Stimulated activated CD4-positive, alpha-beta T cell treated with anti-CD3 and anti-CD28 coated beads, TNF-alpha, amount 100 ng/mL, for 4 hours (primary cell): ENCODE results near the gene CNTN1.

Source experiments
- DNase-seq, 3 experiments: peaks; one replicate each; pipeline ENCODE4 v3.0.0-alpha.2; 2020; ENCODE audit warnings: low read depth in 3 of 3

The CNTN1 gene

GRCh38 chr12:40691913-40692764 lies at the start of gene CNTN1:
CNTN1 (plus strand) TSS chr12:40692439.
- no peak for DNase-seq

DNA sequence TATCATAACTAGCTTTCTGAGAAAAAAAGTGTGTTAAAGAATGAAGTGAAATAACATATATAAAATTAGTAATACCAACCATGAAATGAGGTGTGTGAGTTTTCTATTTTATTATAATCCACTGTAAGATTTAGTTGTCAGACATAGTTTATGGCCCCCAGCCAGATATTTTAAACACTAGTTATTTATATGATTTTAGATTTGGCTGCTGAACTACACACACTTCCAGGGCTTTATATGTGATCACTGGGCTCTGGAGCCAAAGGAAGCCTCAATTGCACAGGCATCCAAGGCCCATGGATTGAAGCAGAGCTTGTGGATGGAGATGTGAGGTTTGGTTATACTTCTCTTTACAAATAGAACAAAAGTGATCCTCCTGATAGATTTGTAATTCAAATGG lies 48.7 kb upstream of the CNTN1 start:
- DNase-seq: no peak

- no peak for DNase-seq
Observed at GRCh38 chr12:40643976-40644375, 48.3 kb upstream of the CNTN1 start.

DNA sequence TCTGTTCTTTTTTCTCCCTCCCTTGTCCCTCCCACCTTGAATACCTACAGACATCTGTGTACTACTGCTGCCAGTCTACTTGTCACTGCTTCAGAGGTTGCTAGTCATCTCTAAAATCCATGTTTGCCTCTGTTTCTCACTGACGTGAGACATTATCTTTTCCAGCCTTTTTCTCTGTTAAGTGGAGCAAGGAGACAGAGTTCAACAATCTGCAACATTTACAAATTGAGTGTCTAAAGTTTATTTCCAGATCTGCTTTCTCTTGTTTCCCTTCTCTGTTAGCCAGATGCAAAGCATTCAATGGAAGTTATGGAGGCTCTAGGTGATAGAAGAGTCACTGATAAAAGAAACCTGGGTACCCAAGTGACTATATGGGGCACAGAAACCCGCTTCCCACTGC lies 47.5 kb upstream of the CNTN1 start:
- DNase-seq: no peak

DNA sequence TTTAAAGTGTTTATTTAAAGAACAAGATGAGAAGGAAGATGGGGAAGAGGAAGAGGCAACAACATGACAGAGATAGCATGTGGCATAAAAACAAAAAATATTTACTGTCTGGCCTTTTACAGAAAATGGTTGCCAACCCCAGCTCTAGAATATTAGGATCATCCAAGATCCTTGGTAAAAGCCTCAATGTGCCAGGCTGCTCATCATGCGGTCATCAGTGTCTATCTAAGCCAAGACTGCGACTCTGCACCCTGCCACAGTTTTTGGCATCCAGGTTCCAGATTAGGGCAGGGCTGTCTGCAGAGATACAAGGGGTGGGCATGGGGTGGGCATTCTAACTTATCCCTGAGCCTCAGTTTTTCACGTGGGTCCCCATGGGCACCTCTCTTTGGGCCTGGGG lies 46.9 kb upstream of the CNTN1 start:
- no peak for DNase-seq

GRCh38 chr12:40646456-40646855 lies 45.8 kb upstream of the CNTN1 start:
- no peak for DNase-seq

DNA sequence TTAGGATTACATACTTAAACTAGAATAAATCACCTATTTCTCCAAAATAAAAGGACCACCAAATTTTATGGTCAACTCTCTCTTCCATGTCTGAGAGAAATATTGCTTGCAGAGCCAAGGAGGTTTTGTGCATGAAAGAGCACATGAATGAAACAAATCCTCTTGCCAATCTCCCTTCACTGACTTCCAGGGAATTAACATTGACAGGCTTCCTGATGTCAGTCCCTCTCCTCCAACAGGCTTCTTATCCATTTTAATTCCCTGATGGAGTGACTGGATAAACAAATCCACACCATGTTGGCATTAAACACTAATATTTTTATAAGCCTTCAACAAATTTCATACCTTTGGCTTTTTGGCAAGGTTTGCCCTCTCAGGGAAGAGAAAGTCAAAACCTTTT lies 45.3 kb upstream of the CNTN1 start:
- DNase-seq: no peak

- DNase-seq: no peak
Observed at GRCh38 chr12:40647651-40648050, 44.6 kb upstream of the CNTN1 start.

DNA sequence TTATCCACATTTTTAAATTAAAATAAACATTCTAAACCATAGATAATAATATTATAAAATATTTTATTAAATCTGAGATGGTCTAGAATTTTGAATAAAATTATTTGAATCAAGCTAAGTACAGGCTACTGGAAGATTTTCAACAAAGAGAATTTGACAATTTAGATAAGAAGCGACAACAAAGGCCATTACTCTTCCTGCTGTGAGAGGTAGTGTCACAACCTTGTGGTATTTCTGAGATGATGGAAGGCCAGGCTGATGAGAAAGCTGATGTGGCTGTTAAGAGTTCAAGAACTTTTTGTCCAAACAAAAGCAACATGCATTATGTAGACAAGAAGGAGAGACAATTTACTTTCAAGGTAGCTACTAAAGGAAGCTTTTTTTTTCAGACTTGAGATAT lies 43.7 kb upstream of the CNTN1 start:
- no peak for DNase-seq

DNA sequence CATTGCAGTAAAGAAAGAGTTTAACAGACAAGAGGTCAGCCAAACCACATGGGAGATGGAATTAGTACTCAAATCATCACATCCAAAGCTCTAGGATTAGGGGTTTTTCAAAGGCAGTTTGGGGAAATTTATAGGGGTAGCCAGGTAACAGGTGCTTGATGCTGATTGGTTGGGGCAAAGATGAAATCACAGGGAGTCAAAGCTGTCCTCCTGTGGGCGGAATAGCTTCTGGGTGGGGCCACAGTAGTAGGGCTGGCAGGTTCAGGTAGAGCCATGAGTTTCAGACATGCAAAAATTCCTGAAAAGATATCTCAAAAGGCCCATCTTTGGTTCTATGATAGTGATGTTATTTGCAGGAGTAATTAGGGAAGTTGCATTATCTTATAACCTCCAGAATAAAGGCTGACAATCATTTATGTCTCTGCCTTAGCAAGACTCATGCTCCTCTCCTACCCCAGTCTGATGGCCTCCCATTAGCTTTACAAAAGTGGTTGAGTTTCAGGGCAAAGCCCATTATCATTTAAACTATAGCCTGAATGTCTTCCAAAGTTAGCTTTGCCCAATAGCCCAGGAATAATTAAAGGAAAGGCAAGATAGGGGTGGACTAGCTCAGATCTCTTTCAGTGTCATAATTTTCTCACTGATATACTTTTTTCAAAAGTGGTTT lies 42.1 kb upstream of the CNTN1 start:
- no peak for DNase-seq

DNA sequence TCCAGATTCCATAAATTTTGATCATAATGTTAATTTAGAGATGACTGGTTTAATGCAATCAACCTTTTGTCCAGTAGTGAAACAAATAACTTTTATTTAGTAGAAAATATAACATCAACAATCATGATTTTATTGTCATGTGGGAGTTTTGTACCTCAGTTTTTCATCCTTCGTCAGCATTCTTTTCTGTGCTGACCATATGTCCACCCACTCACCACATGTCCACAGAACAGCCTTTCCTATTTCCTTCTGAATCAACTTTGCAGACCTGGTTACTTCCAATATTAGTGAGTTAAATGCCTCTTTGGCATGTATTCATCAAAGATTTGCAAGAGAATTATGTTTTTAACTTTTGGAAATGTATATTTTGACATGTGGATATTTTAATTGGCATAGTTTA lies 36.8 kb upstream of the CNTN1 start:
- no peak for DNase-seq

DNA sequence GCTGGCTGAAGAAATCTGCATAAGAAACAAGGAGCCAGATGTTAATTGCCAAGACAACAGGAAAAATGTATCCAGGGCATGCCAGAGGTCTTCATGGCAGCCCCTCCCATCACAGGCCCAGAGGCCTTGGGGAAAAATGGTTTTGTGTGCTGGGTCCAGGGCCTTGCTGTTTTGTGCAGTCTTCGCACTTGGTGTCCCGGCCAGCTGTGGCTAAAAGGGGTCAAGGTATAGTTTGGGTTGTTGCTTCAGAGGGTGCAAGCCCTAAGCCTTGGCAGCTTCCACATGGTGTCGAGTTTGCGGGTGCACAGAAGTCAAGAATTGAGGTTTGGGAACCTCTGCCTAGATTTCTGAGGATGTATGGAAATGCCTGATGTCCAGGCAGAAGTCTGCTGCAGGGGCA lies 29.9 kb upstream of the CNTN1 start:
- no peak for DNase-seq

GRCh38 chr12:40663781-40664180 lies 28.5 kb upstream of the CNTN1 start:
- no peak for DNase-seq

GRCh38 chr12:40668099-40668529 lies 24.1 kb upstream of the CNTN1 start:
- no peak for DNase-seq

DNA sequence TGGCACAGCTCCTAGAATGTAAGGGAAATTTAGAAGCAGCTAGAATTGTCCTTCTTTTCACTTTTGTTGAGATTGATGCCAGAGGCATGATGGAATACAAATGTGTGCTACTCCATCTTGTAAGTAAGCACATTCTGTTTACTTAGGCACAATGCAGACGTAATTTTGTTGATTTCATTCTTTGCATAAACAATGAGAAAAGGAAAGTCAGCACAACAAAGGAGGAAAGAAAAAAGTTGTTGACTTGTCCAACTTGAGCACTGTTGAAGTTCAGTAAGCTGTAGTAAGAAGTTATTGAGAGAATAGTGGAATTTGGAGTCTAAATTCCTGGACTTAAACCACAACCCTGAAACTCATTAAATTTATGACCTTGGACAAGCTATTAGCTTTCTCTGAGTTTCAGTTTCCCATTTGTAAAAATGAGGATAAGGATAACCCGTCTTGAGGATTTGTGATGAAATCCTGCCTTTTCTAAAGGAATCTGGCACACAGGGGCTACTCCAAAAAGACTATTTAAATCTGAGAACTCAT lies 19.4 kb upstream of the CNTN1 start:
- no peak for DNase-seq

DNA sequence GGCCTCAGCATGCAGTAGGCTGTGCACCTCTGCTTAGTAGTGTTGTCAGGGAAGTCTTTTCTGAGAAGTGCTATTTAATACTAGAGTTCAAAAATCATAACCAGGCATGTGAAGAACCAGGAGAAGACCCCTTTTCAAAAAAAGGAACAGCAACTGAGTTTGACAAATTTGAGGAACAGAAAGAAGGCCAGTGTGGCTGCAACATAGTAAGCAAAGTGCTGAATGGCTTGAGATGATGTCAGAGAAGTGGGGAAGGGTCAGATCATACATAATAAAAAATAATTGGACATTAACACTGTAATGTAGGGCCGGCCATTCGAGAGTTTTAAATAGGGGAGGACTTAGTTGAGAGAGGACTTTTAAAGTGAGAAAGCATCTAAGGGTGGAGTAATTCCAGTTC lies 11.1 kb upstream of the CNTN1 start:
- DNase-seq: no peak

- DNase-seq: no peak
Observed at GRCh38 chr12:40684986-40685385, 7.3 kb upstream of the CNTN1 start.

DNA sequence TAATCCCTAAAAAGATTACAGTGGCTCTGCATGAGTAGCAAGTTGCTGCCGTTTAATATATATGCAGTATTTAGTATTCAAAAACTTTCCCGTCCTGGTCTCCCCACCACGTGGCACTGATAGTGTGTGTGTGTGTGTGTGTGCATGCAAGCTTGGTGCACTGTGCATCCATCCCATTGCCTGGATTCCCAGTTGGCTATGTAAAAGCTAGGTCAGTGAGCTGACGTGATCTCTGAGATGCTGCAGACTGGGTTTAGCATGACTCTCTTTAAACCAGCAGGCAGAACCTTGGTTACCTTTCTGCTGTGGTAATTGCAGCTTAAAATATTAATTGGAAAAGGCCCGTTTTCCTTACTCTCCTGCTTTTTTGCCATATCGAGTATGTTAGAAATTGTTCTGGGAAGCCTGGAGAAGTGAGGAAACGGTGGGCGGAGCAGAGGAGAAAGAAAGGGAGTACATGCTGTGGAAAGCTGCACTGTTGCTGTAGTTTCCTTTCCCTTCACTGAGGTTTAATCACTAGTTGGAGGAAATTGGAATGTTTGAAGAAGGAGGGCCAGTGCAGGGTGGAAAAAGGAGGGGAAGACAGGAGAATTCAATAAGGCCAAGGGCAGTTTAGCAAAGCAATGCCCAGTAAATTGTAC lies 4.0 kb upstream of the CNTN1 start:
- DNase-seq: no peak

GRCh38 chr12:40689576-40689975 lies 2.7 kb upstream of the CNTN1 start:
- DNase-seq: no peak

- DNase-seq: no peak
Observed at GRCh38 chr12:40692765-40693206, 547 bp downstream of the CNTN1 start.

DNA sequence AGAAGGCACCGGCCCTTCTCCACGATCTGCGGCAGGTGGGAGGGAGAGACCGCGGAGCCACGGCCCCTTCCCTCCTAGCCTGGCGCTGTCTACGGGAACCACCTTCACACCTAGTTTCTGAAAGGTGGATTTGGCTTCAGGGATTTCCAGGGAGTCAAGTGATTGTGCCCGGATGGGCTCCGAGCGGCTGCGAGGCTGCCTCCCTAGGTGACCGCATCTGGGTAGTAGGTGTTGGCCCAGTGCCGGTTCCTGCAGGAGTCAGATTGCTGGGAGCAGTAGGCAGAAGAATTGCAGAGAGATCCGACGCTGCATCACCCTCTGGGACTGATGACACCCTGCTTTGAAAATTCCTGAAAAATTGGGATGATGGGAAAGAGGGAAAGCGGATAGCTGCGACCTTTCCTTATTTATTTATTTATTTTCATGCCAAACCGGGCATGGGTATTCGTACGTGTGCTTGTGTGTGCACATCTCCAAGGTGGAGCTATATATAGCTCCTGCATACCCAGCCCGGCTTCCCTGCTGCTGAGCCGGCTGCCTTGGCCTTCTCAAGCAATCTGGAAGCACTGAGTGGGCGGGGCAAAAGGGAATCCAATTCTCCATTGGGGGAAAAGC lies 1.1 kb downstream of the CNTN1 start:
- no peak for DNase-seq
